Right renal pelvis (tissue), 4 donors: Measurements from ENCODE around the gene RIN1. TPM values are rescaled to one million over a fixed set of nuclear protein-coding genes. Genes with fewer than 3 reads are reported as not detected.
"Not testable (repeated sequence)": the region's sequence is repeated elsewhere in the genome, so short reads cannot be mapped to it uniquely, and the experiment has no call there.

Source experiments
- DNase-seq, 4 donors: peaks; one replicate each; pipeline ENCODE4 v3.0.0-alpha.2; 2013; ENCODE audit warnings: low read depth in 4 of 4, low spot score in 3 of 4, missing footprints in 1 of 4
- polyA plus RNA-seq, 4 donors: library from polyadenylated mRNA; unstranded; fragments of 120-200 nt; gene quantifications; one replicate each; pipeline ENCODE4 v1.2.1, GENCODE V29; 2013; ENCODE audit not compliant: insufficient read length in 4 of 4

The RIN1 gene
- polyA plus RNA-seq, 4 donors: 2.5 to 3.1 (median 2.9) TPM

DNA sequence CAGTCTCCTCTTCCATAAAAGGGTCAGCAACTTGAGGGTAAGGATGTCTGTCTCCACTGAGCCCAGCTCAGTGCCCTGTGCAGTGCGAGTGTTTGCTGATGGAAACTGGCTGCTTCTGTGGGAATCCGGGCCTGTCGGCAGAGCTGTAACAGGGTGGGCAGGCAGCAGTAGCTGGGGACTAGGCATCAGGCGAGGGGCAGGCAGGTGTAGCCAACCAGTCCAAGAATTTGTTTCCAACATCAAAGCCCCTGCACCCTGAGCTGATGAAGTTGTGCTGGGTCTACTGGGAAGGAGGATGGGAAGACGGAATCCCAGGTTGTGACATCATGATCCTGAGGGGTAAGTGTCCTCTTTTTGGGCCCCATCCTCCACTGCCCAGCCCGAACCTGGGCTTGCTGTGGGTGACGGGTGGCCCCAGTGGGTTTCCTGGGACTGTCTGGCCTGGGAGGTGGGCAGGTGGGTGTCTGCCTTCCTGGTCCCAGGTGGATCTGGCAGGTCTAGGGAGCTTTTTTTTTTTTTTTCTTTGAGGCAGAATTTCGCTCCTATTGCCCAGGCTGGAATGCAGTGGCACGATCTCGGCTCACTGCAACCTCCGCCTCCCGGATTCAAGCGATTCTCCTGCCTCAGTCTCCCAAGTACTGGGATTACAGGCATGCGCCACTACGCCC is 24.3 kb upstream of the RIN1 start:
- DNase-seq: no peak

DNA sequence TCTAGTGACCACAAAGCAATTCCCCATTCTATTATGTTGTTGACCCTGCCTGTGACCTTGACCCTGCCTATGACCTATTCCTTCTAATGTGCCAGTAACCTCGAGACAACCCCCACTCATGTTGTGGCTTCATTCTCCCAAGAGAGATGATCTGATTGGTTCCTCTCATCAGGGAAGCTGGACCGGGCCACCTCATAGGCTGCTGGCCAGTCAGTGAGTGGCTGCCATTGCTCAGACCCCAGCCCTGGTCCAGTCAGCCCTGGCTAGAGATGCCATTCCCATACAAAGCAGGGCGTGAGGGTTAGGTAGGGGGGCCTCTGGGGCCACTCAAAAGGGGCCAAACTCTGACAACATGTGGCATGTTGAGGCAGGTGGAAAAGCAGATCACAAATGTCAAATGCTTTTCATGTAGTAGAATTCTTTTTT is 23.4 kb upstream of the RIN1 start:
- DNase-seq: no peak

DNA sequence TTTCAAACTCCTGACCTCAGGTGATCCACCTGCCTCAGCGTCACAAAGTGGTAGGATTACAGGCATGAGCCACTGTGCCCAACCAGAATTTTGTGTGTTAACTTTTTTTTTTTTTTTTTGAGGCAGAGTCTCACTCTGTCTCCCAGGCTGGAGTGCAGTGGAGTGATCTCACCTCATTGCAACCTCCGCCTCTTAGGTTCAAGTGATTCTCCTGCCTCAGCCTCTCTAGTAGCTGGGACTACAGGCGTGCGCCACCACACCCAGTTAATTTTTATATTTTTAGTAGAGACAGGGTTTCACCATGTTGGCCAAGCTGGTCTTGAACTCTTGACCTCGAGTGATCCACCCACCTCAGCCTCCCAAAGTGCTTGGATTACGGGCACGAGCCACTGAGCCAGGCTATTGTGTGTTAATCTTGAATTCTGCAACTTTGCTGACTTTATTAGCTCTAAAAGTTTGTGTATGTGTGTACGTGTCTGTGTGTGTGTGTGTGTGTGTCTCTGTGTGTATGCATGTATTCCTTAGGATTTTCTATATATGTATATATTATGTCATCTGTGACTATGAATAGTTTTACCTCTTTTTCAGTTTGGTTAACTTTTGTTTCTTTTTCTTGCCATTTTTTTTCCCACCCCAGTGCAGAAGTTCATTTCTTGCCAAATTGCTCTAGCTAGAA is 14.5 kb upstream of the RIN1 start:
- DNase-seq: not testable (repeated sequence)

DNA sequence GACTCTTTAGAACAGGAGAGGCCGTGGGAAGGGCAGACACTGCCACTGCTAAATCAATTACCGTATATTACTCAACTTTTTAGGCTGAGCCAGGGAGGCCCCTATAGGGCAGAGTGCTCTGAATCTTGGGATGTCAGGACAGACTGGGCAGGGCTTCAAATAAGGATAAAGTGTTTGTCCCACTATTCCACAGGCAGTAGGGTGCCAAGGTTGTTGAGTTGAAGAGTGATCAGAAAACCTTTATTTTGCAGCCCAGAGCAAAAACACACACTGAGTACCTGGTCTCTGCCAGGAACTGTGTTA is 12.8 kb upstream of the RIN1 start:
- DNase-seq: no peak

DNA sequence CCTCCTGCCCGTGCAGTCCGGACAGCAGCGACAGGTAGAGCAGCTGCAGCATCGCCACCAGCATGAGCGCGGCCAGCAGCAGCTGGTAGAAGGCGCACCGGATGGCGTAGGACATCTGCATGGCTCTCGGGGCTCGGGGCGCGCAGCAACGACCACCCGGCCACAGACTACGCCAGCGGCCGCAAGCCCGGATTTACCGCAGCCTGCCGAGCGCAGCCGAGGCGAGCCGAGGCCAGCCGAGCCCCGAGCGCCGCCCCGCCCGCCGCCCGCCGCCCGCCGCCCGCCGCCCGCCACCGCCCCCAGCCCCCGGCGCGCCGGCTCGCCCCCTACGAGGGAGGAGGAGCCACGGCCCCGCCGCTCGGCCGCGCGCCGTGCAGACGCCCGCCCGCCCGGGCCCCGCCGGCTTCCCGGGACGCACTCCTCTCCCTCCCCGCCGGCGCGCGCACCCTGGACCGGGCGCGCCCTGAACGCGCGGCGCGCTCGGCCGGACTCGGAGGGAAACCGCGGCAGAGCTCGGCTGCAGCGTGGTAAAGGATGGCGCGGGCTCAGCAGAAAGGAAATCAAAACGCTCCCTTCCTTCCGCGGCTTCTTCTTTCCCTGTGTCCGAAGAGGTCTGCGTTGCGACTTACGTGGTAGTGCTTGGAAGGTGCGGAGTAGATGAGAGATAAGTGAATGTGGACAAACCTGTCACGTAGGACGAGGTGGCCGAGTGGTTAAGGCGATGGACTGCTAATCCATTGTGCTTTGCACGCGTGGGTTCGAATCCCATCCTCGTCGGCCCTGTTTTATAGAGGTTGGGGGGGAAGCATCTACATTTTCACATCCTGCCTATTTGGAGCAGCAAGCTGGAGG is 11.4 kb upstream of the RIN1 start, which contains the start of gene B4GAT1:
Gene B4GAT1, minus strand, starts transcription at position 205 of the 852 bp plus-strand sequence. Its CDS starts 84 bp downstream, at position 121.
- peak; percentile 87 to 91 (median 89) for DNase-seq

DNA sequence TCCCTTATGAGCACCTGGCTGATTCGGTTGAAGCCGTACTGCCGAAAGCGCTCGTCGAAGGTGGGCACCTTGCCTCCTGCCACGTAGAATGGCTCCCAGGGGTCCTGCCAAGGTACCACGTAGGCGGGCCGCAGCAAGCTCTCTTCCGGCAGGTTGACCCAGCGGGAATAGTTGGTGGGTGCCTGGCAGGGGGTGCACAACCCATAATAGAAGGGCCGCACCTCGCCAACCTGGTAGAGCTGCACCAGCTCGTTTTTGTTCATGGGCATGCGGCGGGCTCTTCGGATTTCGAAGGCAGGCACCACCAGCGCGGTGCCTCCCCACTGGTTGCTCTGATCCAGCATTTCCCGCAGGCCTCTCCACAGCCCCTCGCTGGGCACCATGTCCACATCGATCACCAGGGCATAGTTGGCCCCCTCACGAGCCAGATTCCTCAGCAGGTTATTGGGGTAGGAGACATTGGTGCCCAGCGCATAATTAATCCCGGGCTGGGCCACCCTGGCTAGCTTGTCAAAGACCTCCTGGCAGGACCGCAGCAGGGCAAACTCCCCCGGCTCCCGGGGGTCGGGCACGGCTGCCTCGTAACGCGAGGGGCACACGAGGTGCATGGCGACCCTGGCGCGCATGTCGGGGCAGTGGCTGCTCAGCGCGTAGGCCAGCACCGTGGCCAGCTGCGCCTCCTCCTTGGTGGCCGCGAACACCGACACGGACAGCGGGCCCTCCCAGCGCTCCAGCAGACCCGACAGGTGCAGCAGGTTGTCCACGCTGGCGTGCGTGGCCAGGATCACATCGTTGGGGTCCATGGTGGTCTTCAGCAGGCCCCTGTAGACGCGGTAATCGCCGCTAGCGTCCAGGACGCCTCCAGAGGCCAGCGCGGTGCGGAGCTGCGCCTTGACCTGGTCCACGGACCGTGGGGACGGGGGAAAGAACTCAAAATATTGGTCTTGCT is 10.5 kb upstream of the RIN1 start:
- DNase-seq: no peak

DNA sequence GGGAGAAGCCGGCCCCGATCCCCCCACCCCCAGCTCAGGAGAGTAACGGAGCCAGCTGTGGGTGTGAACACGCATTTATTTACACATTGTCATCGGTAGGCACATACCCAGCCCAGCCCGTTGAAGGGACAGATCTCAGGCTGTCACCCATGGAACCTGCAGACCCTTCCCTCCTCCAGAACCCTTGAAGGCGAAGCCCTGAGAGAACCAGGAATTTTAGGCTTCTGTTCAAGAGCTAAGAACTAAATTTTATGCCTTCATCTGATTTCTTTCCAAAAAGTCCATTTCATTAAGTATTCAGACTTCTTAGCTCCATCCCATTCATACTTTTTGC is 9.0 kb upstream of the RIN1 start:
- no peak for DNase-seq

DNA sequence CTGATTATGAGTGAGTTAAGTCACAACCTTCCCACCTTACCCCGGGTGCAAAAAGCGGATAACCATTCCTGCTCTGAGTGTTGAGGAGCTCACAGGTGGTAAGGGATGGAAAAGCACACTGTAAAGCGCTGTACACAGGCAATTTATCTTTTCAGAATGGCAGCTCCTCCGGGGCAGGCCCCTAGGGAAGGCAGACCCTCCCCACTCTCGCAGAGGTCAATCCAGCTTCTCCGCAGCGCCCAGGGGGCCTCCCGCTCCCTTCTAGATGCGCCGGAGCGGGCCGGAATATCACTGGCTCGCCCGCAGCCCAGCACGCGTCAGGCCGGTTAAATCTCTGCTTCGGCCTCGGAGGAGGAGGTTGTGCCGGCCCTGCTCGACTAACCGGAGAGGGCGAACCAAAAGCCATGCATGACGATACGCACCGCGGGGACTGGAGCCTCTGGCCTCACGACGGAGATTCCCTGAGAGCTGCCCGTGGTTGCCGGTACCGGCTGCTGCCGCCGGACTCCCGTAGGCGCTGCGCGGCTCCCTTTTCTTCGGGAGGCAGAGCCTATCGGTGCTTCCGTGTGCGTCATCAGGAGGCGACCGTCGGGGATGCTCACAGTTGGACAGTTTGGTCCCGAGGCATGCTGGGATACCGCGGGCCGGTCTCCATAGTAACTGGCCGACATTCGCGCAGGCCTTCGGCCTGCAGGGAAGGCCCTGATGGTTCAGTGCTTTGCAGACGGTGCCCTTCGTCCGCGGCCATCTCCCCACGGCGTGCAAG is 8.5 kb upstream of the RIN1 start, which contains the start of gene BRMS1:
Gene BRMS1, minus strand, starts transcription at position 555 of the 766 bp plus-strand sequence. CDS start 2,870 bp downstream, outside the sequence.
- DNase-seq: peak; percentile 92 to 97 (median 97)

DNA sequence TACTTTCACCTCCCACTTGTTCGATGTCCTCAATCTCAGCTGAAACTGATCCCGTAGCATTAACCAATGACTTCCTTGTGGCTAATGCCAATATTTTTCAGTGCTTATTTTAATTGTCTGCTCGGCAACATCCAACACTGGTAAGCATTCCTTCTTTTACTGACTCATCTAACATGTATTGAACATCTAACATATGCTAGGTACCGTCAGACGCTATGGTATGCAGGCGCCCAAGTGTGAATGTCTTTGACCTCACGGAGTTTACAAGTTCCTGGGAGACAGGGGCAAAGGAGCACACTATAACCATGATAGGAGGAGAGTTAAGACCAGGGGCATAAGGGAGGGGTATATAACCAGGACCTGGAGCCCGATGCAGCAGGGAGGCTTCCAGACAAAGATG is 6.9 kb upstream of the RIN1 start:
- DNase-seq: no peak

DNA sequence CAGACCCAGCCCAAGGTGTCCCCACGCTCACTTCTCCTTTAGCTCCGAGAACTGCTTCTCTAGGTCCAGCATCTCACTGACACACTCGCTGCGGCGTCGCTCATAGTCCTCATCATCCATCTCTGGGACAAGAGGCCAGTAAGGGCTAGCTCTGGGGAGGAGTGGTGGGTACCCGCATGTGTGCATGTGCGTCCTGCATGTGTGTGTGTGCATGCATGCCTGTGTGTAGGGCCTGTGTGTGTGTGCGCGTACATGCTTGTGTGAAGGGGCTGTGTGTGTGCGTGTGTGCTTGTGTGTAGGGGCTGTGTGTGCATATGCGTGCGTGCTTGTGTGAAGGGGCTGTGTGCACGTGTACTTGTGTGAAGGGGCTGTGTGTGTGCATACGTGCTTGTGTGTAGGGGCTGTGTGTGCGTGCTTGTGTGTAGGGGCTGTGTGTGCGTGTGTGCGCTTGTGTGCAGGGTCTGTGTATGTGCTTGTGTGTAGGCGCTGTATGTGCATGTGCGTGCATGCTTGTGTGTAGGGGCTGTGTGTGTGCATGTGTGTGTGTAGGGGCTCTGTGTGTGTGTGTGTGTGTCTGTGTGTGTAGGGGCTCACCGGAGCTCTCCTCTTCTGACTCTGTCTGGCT is 5.4 kb upstream of the RIN1 start:
- no peak for DNase-seq

DNA sequence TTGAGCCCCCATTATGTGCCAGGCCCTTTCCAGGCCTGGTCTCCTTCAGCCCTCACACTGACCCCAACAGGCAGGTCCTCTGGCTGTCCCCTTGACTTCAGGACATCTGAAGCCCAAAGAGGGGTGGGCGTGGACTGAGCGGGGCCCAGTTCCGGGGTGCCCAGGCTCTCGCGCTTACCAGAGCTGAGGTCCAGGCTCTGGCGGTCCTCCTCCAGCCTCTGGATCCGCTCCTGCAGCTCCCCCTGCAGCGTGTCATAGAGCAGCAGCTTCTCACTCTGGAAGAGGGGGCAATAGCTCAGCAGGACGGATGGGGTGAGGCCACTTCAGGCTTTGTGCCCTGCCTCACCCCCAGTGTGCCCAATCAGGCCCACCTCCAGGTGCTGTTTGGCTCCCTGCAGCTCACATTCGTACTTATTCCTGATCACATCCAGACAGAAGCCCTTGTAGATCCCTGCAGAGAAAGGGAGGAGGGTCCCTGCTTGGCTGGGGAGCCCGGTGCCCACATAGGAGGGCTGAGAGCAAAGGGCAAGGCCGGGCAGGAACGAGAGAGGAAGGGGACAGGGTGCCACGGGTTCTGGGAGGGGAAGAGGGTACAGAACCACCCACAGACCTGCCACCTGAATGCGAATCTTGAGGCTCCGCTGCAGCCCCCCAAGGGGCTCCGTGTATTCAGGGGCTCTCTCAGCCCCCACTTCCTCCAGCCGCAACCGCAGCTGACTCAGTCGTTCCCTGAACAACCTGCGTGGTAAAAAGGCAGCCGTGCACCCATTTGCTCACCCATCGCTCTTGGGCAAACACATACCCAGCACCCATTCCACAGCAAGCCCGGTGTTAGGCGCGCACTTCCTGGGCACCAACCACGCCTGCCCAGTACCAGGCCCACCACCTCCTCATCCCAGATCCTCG is 4.6 kb upstream of the RIN1 start:
- DNase-seq: no peak

DNA sequence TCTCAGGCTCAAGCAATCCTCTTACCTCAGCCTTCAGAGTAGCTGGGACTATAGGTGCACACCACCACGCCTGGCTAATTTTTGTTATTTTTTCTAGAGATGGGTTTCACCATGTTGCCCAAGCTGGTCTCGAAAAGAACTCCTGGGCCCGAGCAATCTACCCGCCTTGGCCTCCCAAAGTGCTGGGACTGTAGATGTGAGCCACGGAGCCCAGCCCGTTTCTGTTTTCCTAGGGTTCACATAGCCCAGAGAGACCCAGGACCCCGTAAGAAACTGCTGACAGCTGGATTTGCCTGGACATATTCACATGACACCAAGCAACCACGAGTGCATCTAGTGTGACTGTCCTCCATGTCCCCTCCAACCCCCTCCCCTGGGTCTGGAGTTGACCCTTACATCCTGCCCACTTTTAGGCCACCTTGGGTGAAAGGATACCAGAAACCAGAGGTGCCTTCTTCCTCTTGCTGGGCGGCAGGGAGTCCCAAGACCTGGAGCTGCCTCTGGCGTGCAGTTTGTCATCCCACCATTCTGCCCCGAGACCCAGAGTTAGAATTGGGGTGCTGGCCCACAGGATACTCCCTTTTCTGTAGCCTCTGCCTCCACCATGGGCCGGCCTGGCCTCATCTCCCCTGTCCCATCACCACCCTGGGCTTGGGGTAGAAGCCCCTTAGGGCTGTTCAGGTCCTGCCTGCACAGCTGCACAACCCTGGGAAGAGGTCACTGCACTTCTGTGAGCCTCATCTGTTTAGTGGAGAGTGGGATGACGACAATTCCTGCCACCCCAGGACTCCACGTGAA is 3.7 kb upstream of the RIN1 start:
- no peak for DNase-seq

DNA sequence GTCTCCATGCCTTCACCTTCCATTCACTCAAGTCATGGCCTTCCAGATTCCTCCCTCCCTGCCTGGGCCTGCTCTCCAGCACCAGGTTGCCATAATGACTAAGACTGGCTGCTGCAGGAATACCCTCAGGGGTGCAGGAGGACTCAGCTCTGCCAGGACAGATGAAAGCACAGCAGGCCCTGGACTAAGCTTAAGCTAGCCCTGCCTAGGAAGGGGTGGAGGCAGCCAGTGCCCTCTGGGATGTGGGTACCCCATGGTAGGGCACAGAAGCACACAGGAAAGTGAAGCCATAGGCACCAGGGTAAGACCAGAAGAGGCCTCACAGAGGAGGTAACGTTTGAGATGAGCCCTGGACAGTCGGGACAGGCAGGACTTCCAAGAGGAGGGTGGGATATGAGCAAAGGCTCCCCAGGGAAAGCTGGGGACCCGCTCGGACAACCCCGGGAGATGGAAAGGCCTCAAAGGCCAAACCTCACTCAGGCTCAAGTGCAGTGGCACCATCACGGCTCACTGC is 3.0 kb upstream of the RIN1 start:
- DNase-seq: no peak

DNA sequence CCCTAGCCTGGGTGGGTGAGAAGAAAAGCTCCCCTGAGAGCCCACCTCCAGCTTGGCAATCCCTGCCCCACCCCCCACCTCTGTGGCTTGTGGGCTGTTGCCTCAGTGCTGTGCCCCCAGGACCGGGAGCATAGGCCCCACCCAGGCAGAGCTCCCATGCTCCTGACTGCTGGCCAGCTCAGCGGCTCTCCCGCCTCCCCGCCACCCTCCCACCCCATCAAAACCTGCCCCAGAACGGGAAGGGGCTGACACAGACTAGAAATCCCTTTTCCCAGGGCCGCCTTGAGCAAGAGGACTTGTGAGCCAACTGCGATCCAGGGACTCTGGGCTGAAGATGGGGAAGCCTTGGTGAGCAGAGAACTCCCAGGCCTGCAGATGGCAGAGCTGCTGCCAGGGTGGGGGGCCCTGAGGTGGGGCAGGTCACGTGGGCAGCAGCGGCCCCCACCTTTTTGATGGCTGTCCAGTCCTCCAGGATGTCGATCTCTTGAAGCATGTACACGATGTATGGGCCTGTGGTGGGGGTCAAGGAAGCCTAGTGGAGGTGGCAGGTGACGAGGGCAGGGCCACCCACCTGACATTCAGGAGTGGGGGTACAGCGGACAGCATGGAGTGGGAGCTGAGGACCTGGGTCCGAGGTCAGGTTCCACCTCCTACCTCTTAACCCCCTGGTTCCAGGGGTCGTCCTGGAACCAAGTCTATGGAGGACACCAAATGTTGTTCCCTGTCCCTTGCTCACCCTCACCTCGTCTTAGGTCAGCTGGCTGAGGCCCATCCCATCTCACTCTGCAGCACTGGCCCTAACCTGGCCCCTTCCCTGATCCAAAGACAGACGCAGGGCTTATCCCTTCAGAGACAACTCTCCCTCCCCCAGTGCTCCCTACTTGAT is 2.3 kb upstream of the RIN1 start:
- DNase-seq: no peak

DNA sequence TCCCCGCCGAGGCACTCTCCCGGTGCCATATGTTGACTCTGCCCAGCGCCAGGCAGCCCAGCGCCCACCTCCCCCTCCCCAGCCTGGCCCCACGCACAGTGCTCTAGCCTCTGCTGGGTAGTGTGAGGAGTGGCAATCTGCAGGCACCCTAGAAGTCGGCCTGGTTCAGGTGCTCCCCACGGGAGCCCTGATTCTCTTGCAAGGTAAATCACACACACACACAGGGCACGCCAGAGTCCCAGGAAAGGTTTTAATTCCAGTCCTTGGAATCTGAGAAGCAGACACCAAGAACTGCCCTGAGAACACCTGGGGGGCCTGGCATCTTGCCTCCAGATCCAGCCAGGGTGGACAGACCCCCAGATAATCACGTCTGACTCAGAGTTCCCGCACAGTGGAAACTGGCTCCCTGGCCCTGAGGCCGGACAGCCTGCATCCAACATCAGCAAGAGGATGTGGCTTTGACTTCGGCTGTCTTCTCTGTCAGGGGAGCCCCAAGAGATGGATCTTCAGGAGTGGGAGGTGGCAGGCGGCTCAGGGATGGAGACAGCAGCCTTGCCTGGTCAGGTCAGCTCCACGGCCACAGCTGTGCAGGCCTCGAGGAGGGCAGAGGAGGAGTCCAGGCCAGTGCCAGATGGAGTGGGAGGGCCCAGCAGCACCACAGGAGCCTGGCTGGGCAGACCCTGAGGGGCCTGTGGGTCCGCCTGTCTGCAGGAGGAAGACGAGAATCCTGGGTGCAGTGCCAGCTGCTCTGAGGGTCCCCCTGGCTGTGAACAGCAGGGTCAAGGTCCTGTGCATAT is 1.1 kb upstream of the RIN1 start:
- DNase-seq: no peak
